Kidney (tissue), 14 donors: ENCODE measurements around the gene CCDC74B. TPM values are rescaled to one million over a fixed set of nuclear protein-coding genes. Genes with fewer than 3 reads are reported as not detected.
A peak's percentile ranks its signal among the peaks of the same experiment; 100 is the strongest.
"Not testable (repeated sequence)": the region's sequence is repeated elsewhere in the genome, so short reads cannot be mapped to it uniquely, and the experiment has no call there.

Source experiments
- DNase-seq, 5 donors: peaks; one replicate each; pipeline ENCODE4 v3.0.0-alpha.2; 2013 to 2020
- FAIRE-seq: peaks from 2 replicates; lab custom pipeline; 2012; peaks lifted over from hg19 to GRCh38; lab: Jason Lieb, UNC
- H3K27ac ChIP-seq, 2 donors: one replicate each; pipeline ENCODE4 v1.7.0; 2013; ENCODE audit warnings: low read depth in 2 of 2, low read length in 2 of 2, inconsistent platforms in 1 of 2
- H3K27me3 ChIP-seq: one replicate; pipeline ENCODE4 v1.7.1; 2013; ENCODE audit warnings: low read length, inconsistent platforms; ENCODE audit not compliant: control insufficient read depth, insufficient read depth
- H3K36me3 ChIP-seq, 3 donors: one replicate each; pipeline versions ENCODE4 v1.7.0 to v1.7.1; 2013; ENCODE audit warnings: low read length in 3 of 3, control low read depth in 1 of 3, inconsistent platforms in 1 of 3; ENCODE audit not compliant: insufficient read depth in 3 of 3, control insufficient read depth in 2 of 3
- H3K4me1 ChIP-seq, 3 donors: one replicate each; pipeline versions ENCODE4 v1.7.0 to v1.7.1; 2013; ENCODE audit warnings: low read length in 3 of 3, inconsistent platforms in 1 of 3, low read depth in 1 of 3; ENCODE audit not compliant: control insufficient read depth in 2 of 3, insufficient read depth in 2 of 3
- H3K4me3 ChIP-seq, 3 donors: one replicate each; pipeline versions ENCODE4 v1.7.0 to v1.8.1; 2013; ENCODE audit warnings: low read length in 3 of 3, control low read depth in 1 of 3, inconsistent platforms in 1 of 3
- H3K9ac ChIP-seq, 3 donors: one replicate each; pipeline versions ENCODE4 v1.7.0 to v1.7.1; 2013; ENCODE audit warnings: low read length in 3 of 3, control low read depth in 1 of 3, inconsistent platforms in 1 of 3
- H3K9me3 ChIP-seq, 3 donors: one replicate each; pipeline versions ENCODE4 v1.7.0 to v1.7.1; 2013; ENCODE audit warnings: low read length in 3 of 3, control low read depth in 1 of 3, inconsistent platforms in 1 of 3; ENCODE audit not compliant: control insufficient read depth in 2 of 3, insufficient read depth in 1 of 3
- intact Hi-C: fragments of 100-400 bp; cut with DNase I; formaldehyde crosslinking; loops from one replicate; pipeline ENCODE4 v1.11.1; 2022
- polyA plus RNA-seq: library from polyadenylated mRNA; stranded (reverse); fragments of 350-450 nt; fragmentation: Illumina TruSeq; extraction: RNeasy Lipid Tissue Mini Kit (QIAGEN cat#74804); gene quantifications from one replicate; pipeline ENCODE4 v1.2.3, GENCODE V29; 2014; ENCODE audit warnings: low read depth, low replicate concordance; ENCODE audit not compliant: insufficient read depth
- total RNA-seq: library from RNA; stranded (reverse); fragmentation: NEBNext Ultra II Directional; extraction: Animal tissue kit (Norgen Biotek cat#: 25700); gene quantifications from one replicate; pipeline ENCODE4 v1.2.1, GENCODE V29; 2021
- TF ChIP-seq, protein P1 (sequence below): IDR thresholded peaks from 3 replicates; pipeline ENCODE4 v1.5.1; 2012; ENCODE audit warnings: mild to moderate bottlenecking, moderate library complexity, borderline replicate concordance; ENCODE audit not compliant: insufficient read depth; ENCODE audit errors: extremely low read depth
- donor health status: control.
- donor health status: control.
- donor health status: control.
- donor health status: control.
- donor health status: control.
- donor health status: DM: yes; HTN: yes; CAD: no.
- donor health status: Normal renal cell carcinoma (clear cell type).

CCDC74B gene
- total and polyA plus RNA-seq, 2 donors from 2014 or later, result 4.5 to 6.4 TPM

DNA sequence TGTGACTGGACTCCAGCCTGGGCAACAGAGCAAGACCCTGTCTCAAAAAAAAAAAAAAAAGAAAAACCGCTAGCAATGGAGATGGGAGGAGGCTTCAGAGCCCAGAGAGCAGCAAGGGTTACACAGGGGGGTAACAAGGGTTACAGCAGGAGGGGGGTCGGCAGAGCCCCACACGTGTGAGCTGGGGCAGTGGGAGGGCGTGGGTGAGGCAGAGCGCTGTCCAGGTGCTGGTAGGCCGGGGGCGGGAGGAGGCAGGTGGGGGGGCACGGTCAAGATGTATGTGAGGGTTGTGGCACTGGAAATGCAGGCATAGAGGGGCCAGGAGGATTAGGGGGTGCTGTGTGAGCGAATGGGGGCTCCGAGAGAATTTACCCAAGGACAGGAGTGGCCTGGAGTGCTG, 40.5 kb upstream of the CCDC74B start:
- H3K27me3 ChIP-seq, result no peaks in the 10 kb centered on the region
- no peak for DNase-seq
- no peak overlapping the region for H3K4me3 ChIP-seq
- H3K9me3 ChIP-seq, result no peaks in the 10 kb centered on the region
- peaks cover 0 to 11% (median 0%) of the 10 kb centered on the region in 3 donors for H3K4me1 ChIP-seq
- FAIRE-seq, result no peak
- no peak overlapping the region for H3K27ac ChIP-seq
- no peak overlapping the region for H3K9ac ChIP-seq
- intact Hi-C loops, result loop anchor here (10.0 kb wide), 2 partner anchors 149 to 1299 kb away; no protein-coding TSS in a partner anchor
- no peaks in the 10 kb centered on the region for H3K36me3 ChIP-seq
- TF ChIP-seq, protein P1, sequence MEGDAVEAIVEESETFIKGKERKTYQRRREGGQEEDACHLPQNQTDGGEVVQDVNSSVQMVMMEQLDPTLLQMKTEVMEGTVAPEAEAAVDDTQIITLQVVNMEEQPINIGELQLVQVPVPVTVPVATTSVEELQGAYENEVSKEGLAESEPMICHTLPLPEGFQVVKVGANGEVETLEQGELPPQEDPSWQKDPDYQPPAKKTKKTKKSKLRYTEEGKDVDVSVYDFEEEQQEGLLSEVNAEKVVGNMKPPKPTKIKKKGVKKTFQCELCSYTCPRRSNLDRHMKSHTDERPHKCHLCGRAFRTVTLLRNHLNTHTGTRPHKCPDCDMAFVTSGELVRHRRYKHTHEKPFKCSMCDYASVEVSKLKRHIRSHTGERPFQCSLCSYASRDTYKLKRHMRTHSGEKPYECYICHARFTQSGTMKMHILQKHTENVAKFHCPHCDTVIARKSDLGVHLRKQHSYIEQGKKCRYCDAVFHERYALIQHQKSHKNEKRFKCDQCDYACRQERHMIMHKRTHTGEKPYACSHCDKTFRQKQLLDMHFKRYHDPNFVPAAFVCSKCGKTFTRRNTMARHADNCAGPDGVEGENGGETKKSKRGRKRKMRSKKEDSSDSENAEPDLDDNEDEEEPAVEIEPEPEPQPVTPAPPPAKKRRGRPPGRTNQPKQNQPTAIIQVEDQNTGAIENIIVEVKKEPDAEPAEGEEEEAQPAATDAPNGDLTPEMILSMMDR, result no peak

DNA sequence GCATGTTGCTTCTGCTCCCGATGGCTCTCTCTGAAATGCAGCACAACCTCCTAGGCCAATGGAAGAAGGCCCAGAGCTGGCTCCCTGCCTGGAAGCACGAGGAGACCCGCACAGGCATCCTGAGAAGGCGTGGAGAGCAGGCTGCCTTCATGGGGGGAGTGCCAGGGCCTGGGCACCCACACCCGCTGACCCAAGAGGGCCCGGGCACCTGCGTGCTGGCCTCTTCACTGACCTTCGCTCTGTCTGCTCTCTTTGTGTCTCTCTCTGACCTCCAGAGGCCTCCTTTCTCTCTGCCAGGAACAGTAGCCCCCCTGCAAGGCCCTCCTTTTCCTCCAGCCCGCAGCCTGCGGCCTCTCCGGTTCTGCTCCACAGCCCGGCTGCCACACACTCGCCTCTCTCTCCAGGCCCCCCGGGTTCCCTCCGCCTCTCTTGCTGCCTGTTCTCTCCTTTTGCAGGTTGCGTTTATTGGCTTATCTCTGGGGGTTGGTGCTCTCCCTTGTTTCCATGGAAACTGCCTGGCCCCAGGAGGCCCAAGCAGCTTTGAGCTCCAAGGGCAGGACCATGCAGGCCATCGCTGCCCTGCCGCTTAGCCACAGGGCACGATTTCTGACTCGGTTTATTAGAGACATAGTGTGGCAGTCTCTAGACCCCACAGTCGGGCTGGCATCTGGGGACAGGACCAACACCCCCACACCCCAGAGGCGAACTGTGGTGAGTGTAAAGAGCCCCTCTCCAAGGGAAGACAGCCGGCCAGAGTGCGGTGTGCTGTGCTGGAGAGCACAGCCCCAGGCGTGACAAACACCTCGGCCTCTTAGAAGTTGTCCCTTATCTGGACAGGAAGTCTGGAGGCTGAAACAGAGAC, 38.8 kb upstream of the CCDC74B start:
- no peaks in the 10 kb centered on the region for H3K36me3 ChIP-seq
- DNase-seq (peak in 4 of 5 donors; percentile 67 to 85 (median 70)), FAIRE-seq (no peak)
- H3K4me1 ChIP-seq, result peaks cover 0 to 12% (median 0%) of the 10 kb centered on the region in 3 donors
- H3K9ac ChIP-seq, result no peak overlapping the region
- TF ChIP-seq, protein P1, result no peak
- no peaks in the 10 kb centered on the region for H3K9me3 ChIP-seq
- H3K4me3 ChIP-seq, result no peak overlapping the region
- no peak overlapping the region for H3K27ac ChIP-seq
- H3K27me3 ChIP-seq, result no peaks in the 10 kb centered on the region
- intact Hi-C loops, result loop anchor here (10.0 kb wide), 2 partner anchors 151 to 1301 kb away; no protein-coding TSS in a partner anchor

DNA sequence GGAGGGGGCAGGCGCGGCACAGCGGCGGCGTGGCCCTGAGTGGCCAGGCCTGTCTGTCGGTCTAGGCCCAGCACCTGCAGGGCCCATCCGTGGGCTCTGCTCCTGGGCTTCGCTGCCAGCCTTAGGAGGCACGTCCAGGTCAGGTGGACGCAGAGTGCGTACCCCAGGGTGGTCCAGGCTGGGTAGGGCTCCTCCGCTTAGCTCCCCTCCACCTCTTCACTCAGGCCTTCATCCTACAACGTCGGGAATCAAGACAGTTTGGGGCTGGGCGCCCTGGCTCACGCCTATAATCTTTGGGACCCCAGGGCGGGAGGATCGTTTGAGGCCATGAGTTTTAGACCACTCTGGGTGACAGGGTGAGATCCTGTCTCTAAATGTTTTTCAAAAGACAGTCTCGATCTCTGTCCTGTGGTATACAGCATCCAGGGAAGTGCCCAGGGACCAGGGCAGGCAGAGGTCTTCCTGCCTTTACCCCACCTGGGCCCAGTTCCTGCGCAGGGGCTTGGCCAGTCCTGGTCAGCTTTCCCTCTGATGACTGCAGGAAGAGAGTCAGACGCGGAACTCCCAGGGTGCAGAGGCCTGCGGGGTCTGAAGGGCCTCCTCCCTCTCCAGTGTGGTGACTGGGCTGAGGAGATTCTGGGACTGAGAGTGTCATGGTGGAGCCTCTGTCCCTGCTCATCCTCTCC, 38.1 kb upstream of the CCDC74B start:
- intact Hi-C loops, result loop anchor here (10.0 kb wide), 2 partner anchors 152 to 1302 kb away; no protein-coding TSS in a partner anchor
- peaks cover 0 to 12% (median 0%) of the 10 kb centered on the region in 3 donors for H3K4me1 ChIP-seq
- not testable (repeated sequence) for H3K27ac ChIP-seq, H3K36me3 ChIP-seq, H3K27me3 ChIP-seq, H3K9me3 ChIP-seq, FAIRE-seq
- DNase-seq, result peak in 2 of 5 donors; percentile 22 to 57
- H3K9ac ChIP-seq, result peak overlapping the region in 1 of 3 donors; percentile 58
- peak overlapping the region; percentile 24 to 60 (median 51) for H3K4me3 ChIP-seq
